Kidney (tissue), 14 donors: ENCODE results near the gene RAB34. TPM values are rescaled to one million over a fixed set of nuclear protein-coding genes. Genes with fewer than 3 reads are reported as not detected.

ENCODE experiments used
- DNase-seq, 5 donors: peaks; one replicate each; pipeline ENCODE4 v3.0.0-alpha.2; 2013 to 2020
- FAIRE-seq: peaks from 2 replicates; lab custom pipeline; 2012; peaks lifted over from hg19 to GRCh38; lab: Jason Lieb, UNC
- H3K27ac ChIP-seq, 2 donors: one replicate each; pipeline ENCODE4 v1.7.0; 2013; ENCODE audit warnings: low read depth in 2 of 2, low read length in 2 of 2, inconsistent platforms in 1 of 2
- H3K27me3 ChIP-seq: one replicate; pipeline ENCODE4 v1.7.1; 2013; ENCODE audit warnings: low read length, inconsistent platforms; ENCODE audit not compliant: control insufficient read depth, insufficient read depth
- H3K36me3 ChIP-seq, 3 donors: one replicate each; pipeline versions ENCODE4 v1.7.0 to v1.7.1; 2013; ENCODE audit warnings: low read length in 3 of 3, control low read depth in 1 of 3, inconsistent platforms in 1 of 3; ENCODE audit not compliant: insufficient read depth in 3 of 3, control insufficient read depth in 2 of 3
- H3K4me1 ChIP-seq, 3 donors: one replicate each; pipeline versions ENCODE4 v1.7.0 to v1.7.1; 2013; ENCODE audit warnings: low read length in 3 of 3, inconsistent platforms in 1 of 3, low read depth in 1 of 3; ENCODE audit not compliant: control insufficient read depth in 2 of 3, insufficient read depth in 2 of 3
- H3K4me3 ChIP-seq, 3 donors: one replicate each; pipeline versions ENCODE4 v1.7.0 to v1.8.1; 2013; ENCODE audit warnings: low read length in 3 of 3, control low read depth in 1 of 3, inconsistent platforms in 1 of 3
- H3K9ac ChIP-seq, 3 donors: one replicate each; pipeline versions ENCODE4 v1.7.0 to v1.7.1; 2013; ENCODE audit warnings: low read length in 3 of 3, control low read depth in 1 of 3, inconsistent platforms in 1 of 3
- H3K9me3 ChIP-seq, 3 donors: one replicate each; pipeline versions ENCODE4 v1.7.0 to v1.7.1; 2013; ENCODE audit warnings: low read length in 3 of 3, control low read depth in 1 of 3, inconsistent platforms in 1 of 3; ENCODE audit not compliant: control insufficient read depth in 2 of 3, insufficient read depth in 1 of 3
- CTCF ChIP-seq: IDR thresholded peaks from 3 replicates; pipeline ENCODE4 v1.5.1; 2012; ENCODE audit warnings: mild to moderate bottlenecking, moderate library complexity, borderline replicate concordance; ENCODE audit not compliant: insufficient read depth; ENCODE audit errors: extremely low read depth
- intact Hi-C: fragments of 100-400 bp; cut with DNase I; formaldehyde crosslinking; loops from one replicate; pipeline ENCODE4 v1.11.1; 2022
- polyA plus RNA-seq: library from polyadenylated mRNA; stranded (reverse); fragments of 350-450 nt; fragmentation: Illumina TruSeq; extraction: RNeasy Lipid Tissue Mini Kit (QIAGEN cat#74804); gene quantifications from one replicate; pipeline ENCODE4 v1.2.3, GENCODE V29; 2014; ENCODE audit warnings: low read depth, low replicate concordance; ENCODE audit not compliant: insufficient read depth
- total RNA-seq: library from RNA; stranded (reverse); fragmentation: NEBNext Ultra II Directional; extraction: Animal tissue kit (Norgen Biotek cat#: 25700); gene quantifications from one replicate; pipeline ENCODE4 v1.2.1, GENCODE V29; 2021
- donor health status: control.
- donor health status: control.
- donor health status: control.
- donor health status: control.
- donor health status: control.
- donor health status: DM: yes; HTN: yes; CAD: no.
- donor health status: Normal renal cell carcinoma (clear cell type).

RAB34 gene
- total and polyA plus RNA-seq, 2 donors from 2014 or later, result 119 to 128 TPM

GRCh38 chr17:28719021-28719433, 1.4 kb upstream of the RAB34 start:
- no peak for TF ChIP-seq CTCF
- Histone ChIP-seq H3K36me3 (peaks cover 8 to 32% (median 21%) of the 10 kb centered on the region in 3 donors), H3K27me3 (no peaks in the 10 kb centered on the region), H3K27ac (peak overlapping the region; percentile 91 to 93), H3K4me1 (peaks cover 6 to 37% (median 18%) of the 10 kb centered on the region in 3 donors), H3K9me3 (no peaks in the 10 kb centered on the region), H3K9ac (peak overlapping the region; percentile 71 to 95 (median 85)), H3K4me3 (peak overlapping the region; percentile 70 to 99 (median 73))
- DNase-seq (peak in 1 of 5 donors; percentile 20), FAIRE-seq (no peak)
- intact Hi-C loops, result no loop called here

GRCh38 chr17:28718333-28719020, 809 bp upstream of the RAB34 start:
- Histone ChIP-seq H3K27ac (peak overlapping the region; percentile 81 to 91), H3K4me3 (peak overlapping the region; percentile 66 to 73 (median 70)), H3K9me3 (no peaks in the 10 kb centered on the region), H3K4me1 (peaks cover 6 to 37% (median 18%) of the 10 kb centered on the region in 3 donors), H3K36me3 (peaks cover 6 to 29% (median 20%) of the 10 kb centered on the region in 3 donors), H3K27me3 (no peaks in the 10 kb centered on the region), H3K9ac (peak overlapping the region; percentile 27 to 69 (median 30))
- DNase-seq, result peak in 3 of 5 donors; percentile 78 to 90 (median 89)
- TF ChIP-seq CTCF, result no peak
- FAIRE-seq, result no peak
- intact Hi-C loops, result no loop called here

- intact Hi-C loops, result no loop called here
- Histone ChIP-seq H3K36me3 (peaks cover 3 to 15% (median 10%) of the 10 kb centered on the region in 3 donors), H3K9ac (peak overlapping the region; percentile 15 to 82 (median 61)), H3K27me3 (no peaks in the 10 kb centered on the region), H3K4me3 (peak overlapping the region; percentile 51 to 81 (median 66)), H3K4me1 (peaks cover 6 to 37% (median 18%) of the 10 kb centered on the region in 3 donors), H3K9me3 (no peaks in the 10 kb centered on the region), H3K27ac (peak overlapping the region; percentile 85 to 89)
- DNase-seq (peak; percentile 35 to 88 (median 68)), FAIRE-seq (no peak)
- TF ChIP-seq CTCF, result no peak
Measured at GRCh38 chr17:28716740-28717577, 709 bp downstream of the RAB34 start.
